HG03095 (cell line): Measurements from ENCODE around the gene TTC28.

Experiments
- ATAC-seq: cut with Tn5 transposase; IDR thresholded peaks from one replicate; pipeline ENCODE4 v1.9.1; 2021; ENCODE audit warnings: moderate library complexity; ENCODE audit not compliant: unreplicated experiment

Gene TTC28

GRCh38 chr22:28029956-28030355 lies 649.7 kb downstream of the TTC28 start:
- no peak for ATAC-seq

GRCh38 chr22:28029201-28029948 lies 650.3 kb downstream of the TTC28 start:
- ATAC-seq = no peak

GRCh38 chr22:28027453-28028448 lies 651.9 kb downstream of the TTC28 start:
- no peak for ATAC-seq

GRCh38 chr22:28025866-28026575 lies 653.6 kb downstream of the TTC28 start:
- ATAC-seq = no peak

GRCh38 chr22:28025333-28025732 lies 654.3 kb downstream of the TTC28 start:
- no peak for ATAC-seq

- ATAC-seq = no peak
Observed at GRCh38 chr22:28024422-28024888, 655.2 kb downstream of the TTC28 start.

- no peak for ATAC-seq
Observed at GRCh38 chr22:28023774-28024173, 655.9 kb downstream of the TTC28 start.

GRCh38 chr22:28023036-28023435 lies 656.6 kb downstream of the TTC28 start:
- no peak for ATAC-seq

- ATAC-seq = no peak
Observed at GRCh38 chr22:28021998-28022660, 657.5 kb downstream of the TTC28 start.

GRCh38 chr22:28021116-28021997 lies 658.3 kb downstream of the TTC28 start:
- ATAC-seq = no peak

GRCh38 chr22:28019881-28020861 lies 659.5 kb downstream of the TTC28 start:
- ATAC-seq = no peak

GRCh38 chr22:28019360-28019759 lies 660.3 kb downstream of the TTC28 start:
- no peak for ATAC-seq

GRCh38 chr22:28018461-28018927 lies 661.1 kb downstream of the TTC28 start:
- ATAC-seq = no peak

- no peak for ATAC-seq
Observed at GRCh38 chr22:28017859-28018258, 661.8 kb downstream of the TTC28 start.

- no peak for ATAC-seq
Observed at GRCh38 chr22:28017558-28017820, 662.2 kb downstream of the TTC28 start.

GRCh38 chr22:28016781-28017557 lies 662.7 kb downstream of the TTC28 start:
- ATAC-seq = no peak

GRCh38 chr22:28015676-28016601 lies 663.7 kb downstream of the TTC28 start:
- ATAC-seq = no peak
